Natural killer cell treated with Interleukin-12 subunit alpha and Interleukin-12 subunit beta and Interleukin-15 and Interleukin-18, amount 100 ng/mL, for 72 hours (primary cell): ENCODE results near the gene P3H2. TPM values are rescaled to one million over a fixed set of nuclear protein-coding genes. Genes with fewer than 3 reads are reported as not detected.

Source experiments
- ATAC-seq, 2 donors: fragments of 150-1000 bp; cut with Tn5 transposase in 1 of 2; sonication (Bioruptor Pico), chemical (Tn5 transposase) in 1 of 2; 2 replicates each; pipeline ENCODE4 v1.10.0; 2021
- DNase-seq: peaks from one replicate; pipeline ENCODE4 v3.0.0; 2022; ENCODE audit warnings: low spot score
- H3K27ac Mint-ChIP-seq, 2 donors: 1 replicate in 1 of 2; 2 replicates in 1 of 2; pipeline ENCODE4 v1.8.0; 2022; ENCODE audit warnings: mixed read lengths in 2 of 2, mild to moderate bottlenecking in 1 of 2, moderate library complexity in 1 of 2
- H3K27me3 Mint-ChIP-seq, 2 donors: 1 replicate in 1 of 2; 2 replicates in 1 of 2; pipeline ENCODE4 v1.8.0; 2022; ENCODE audit warnings: mixed read lengths in 2 of 2
- H3K36me3 Mint-ChIP-seq: one replicate; pipeline ENCODE4 v1.8.0; 2022; ENCODE audit warnings: mixed read lengths
- H3K4me1 Mint-ChIP-seq, 2 donors: 1 replicate in 1 of 2; 2 replicates in 1 of 2; pipeline ENCODE4 v1.8.0; 2022; ENCODE audit warnings: low read depth in 2 of 2, mixed read lengths in 2 of 2, mild to moderate bottlenecking in 1 of 2
- H3K4me3 Mint-ChIP-seq: one replicate; pipeline ENCODE4 v1.8.0; 2022; ENCODE audit warnings: mixed read lengths
- H3K9me3 Mint-ChIP-seq: 2 replicates; pipeline ENCODE4 v1.8.0; 2022; ENCODE audit warnings: mixed read lengths
- total RNA-seq, 2 donors: library from RNA; stranded (reverse); gene quantifications; one replicate each; pipeline ENCODE4 v1.2.3, GENCODE V29; 2022

Gene P3H2
- total RNA-seq, 2 donors from 2014 or later = not detected

DNA sequence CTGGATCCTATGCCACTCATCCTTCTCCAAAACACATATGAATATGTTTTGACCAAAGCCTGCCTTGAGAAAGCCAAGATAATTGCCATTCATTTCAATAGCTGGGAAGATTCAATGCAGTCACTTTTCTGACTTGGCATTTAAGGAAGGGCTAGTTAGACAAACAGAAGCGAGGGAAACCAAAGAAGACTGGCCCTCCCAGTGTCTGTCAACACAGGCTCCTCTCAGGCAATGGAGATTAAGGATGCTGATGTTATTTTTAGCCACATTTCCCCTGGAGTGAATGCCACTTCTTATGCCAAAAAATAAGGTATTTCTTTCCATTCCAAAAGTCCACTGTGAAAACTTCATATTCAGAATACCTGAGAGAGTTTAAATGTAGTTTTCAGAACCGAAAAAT is 101.7 kb downstream of the P3H2 start:
- H3K4me3 Mint-ChIP-seq = no peak overlapping the region
- H3K27me3 Mint-ChIP-seq = peaks cover 0 to 5% of the 10 kb centered on the region in 2 donors
- DNase-seq (no peak), ATAC-seq (no peak)
- H3K27ac Mint-ChIP-seq = no peak overlapping the region
- H3K36me3 Mint-ChIP-seq = no peaks in the 10 kb centered on the region
- H3K4me1 Mint-ChIP-seq = no peaks in the 10 kb centered on the region
- no peaks in the 10 kb centered on the region for H3K9me3 Mint-ChIP-seq

DNA sequence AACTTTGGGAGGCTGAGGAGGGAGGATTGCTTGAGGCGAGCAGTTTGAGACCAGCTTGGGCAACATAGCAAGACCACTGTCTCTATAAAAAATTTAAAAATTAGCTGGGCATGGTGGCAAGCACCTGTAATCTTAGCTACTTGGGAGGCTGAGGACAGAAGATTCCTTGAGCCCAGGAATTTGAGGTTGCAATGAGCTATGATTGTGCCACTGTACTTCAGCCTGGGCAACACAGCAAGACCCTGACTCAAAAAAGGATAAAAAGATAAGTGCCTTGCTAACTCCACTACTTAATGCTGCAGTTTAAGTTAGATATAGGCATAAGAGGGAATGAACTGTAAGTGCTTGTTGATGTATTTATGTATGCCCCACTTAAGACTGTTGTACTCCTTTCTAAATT is 102.2 kb downstream of the P3H2 start:
- DNase-seq (no peak), ATAC-seq (no peak)
- no peaks in the 10 kb centered on the region for H3K4me1 Mint-ChIP-seq
- H3K36me3 Mint-ChIP-seq = no peaks in the 10 kb centered on the region
- H3K27ac Mint-ChIP-seq = no peak overlapping the region
- H3K27me3 Mint-ChIP-seq = peaks cover 0 to 5% of the 10 kb centered on the region in 2 donors
- no peak overlapping the region for H3K4me3 Mint-ChIP-seq
- H3K9me3 Mint-ChIP-seq = no peaks in the 10 kb centered on the region

DNA sequence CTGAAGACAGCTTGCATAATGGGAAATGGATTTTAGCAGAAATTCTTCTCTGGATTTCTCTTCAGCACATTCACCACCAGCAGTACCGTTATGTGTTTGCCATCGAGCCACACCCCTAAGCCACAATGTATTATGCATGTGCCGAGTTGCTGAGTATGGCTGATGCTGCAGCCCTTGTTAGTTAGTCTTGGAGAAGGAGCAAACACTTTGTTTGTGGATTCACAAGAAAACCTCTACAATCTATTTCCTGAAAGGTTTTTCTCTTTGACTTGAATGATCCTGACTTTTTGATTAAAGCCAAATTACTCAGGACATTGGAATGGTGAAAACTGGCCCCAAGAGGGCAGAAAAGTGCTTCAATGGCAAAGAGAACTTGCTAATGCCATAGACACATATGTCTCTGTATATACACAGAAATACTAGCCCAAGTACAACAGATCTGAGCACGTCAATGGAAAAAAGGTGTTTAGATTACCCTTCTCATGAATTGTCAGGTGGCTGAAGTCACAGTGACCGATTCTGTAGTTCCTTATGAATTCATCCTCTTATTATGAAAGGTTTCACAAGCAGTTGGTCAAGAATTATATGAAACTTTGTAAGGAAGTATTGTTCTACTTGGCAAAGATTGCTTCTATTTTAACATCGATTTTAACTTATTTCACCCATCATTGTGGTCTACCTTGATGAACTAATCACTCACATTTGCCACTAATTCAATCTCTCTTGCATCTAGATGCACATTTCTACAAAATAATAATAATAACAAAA is 103.0 kb downstream of the P3H2 start:
- H3K27ac Mint-ChIP-seq = no peak overlapping the region
- no peak for ATAC-seq
- H3K4me1 Mint-ChIP-seq = no peaks in the 10 kb centered on the region
- no peak for DNase-seq
- H3K4me3 Mint-ChIP-seq = no peak overlapping the region
- H3K9me3 Mint-ChIP-seq = no peaks in the 10 kb centered on the region
- peaks cover 0 to 5% of the 10 kb centered on the region in 2 donors for H3K27me3 Mint-ChIP-seq
- H3K36me3 Mint-ChIP-seq = no peaks in the 10 kb centered on the region

DNA sequence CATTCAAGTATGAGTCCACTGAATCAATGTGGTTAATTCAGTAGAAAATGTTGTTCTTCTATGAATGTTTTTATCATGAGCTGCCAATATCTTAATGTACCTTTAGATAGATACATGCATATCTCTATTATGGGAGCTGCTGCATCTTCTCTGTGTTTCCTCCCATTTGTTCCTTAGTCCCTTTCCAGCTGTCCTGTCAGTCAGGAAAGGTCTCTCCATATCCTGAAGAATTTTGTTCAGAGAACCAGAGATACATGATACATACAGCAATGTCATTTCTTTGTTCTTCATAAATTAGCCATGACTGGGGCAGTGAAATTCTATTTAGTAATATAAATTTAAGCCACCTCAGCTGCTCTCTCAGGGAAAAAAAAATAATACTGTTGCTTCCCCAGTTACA is 103.7 kb downstream of the P3H2 start:
- Mint-ChIP-seq H3K4me1 (no peaks in the 10 kb centered on the region), H3K27me3 (peaks cover 0 to 5% of the 10 kb centered on the region in 2 donors), H3K27ac (no peak overlapping the region), H3K36me3 (no peaks in the 10 kb centered on the region), H3K9me3 (no peaks in the 10 kb centered on the region), H3K4me3 (no peak overlapping the region)
- no peak for DNase-seq
- ATAC-seq = no peak

DNA sequence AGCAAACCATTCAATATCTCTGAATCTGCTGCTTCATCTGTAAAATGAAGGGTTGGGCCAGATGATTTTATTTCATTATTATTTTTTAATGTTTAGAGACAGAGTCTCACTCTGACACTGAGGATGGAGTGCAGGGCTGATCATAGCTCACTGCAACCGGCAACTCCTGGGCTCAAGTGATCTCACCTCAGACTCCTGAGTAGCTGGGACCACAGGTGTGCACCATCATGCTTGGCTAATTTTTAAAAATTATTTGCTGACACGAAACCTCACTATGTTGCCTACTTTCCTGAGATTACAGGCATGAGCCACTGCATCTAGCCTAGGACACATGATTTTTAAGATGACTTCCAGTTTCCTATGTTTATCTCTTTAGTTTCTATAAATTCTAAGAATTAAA is 105.8 kb downstream of the P3H2 start:
- Mint-ChIP-seq H3K27me3 (peaks cover 0 to 2% of the 10 kb centered on the region in 2 donors), H3K4me3 (no peak overlapping the region), H3K27ac (no peak overlapping the region), H3K4me1 (no peaks in the 10 kb centered on the region), H3K36me3 (no peaks in the 10 kb centered on the region), H3K9me3 (no peaks in the 10 kb centered on the region)
- ATAC-seq = no peak
- DNase-seq = no peak

DNA sequence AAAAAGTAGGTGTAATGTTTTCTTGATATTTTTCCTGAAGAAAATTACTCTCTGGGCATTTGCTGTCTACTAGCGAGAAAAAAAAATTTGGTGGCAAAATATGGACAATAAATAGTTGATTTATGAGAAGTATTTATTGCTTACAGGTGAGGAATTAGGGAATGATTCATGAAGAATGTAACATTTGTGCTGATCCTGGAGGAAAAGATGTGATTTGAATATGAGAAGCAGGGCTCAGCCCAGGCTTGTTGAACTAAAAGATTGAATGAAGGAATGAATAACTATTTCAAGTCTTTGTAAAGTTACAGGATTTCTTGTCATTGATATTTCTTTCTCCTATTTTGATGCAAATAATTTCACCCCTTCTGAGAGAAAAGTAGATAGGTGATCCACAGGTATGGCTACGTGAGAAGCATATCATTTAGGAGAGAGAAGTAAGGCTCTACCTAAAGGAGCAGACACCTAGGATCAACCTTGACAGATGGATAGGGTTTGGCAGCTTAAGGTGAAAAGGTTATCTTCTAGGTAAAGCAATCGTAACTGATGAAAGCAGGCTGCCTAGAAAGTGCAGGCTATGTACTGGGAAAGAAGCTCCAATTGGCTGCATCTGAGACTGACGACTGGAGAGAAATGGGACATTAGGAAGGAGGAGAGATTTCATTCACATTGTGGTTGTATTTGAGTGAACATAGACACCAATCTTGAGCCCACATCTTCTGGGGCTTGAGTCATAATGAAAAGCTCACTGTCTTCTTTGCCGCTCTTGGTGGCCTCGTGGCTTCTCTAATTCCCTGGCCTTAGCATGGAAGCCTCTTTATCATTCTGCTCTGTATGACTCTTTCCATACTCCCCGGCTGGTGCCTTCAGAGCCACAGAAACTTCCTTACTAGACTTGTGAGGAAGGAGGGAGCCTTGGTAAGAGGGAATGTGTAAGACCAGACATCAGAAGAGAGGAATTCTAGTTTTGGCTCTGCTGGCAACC is 106.5 kb downstream of the P3H2 start:
- H3K9me3 Mint-ChIP-seq = no peaks in the 10 kb centered on the region
- DNase-seq (no peak), ATAC-seq (no peak)
- no peaks in the 10 kb centered on the region for H3K36me3 Mint-ChIP-seq
- H3K27ac Mint-ChIP-seq = no peak overlapping the region
- no peaks in the 10 kb centered on the region for H3K4me1 Mint-ChIP-seq
- no peak overlapping the region for H3K4me3 Mint-ChIP-seq
- H3K27me3 Mint-ChIP-seq = peaks cover 0 to 2% of the 10 kb centered on the region in 2 donors

DNA sequence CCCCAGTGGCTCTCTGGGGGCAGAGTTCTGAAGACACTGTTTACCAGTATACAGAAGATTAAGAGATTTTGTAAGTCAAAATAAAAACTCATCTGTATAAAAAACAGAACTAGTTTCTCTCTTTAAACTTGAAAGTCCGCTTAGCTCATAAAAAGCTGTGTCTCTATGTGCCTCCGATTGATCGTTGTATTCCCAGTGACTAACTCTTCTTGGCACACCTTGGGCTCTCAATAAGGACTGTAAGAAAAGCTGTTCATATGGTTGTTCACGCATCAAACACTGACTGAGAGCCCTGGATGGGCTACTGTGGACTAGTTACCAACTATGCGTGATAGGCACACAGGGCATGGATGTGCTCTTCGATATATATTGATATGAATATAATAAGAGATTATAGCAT is 107.9 kb downstream of the P3H2 start:
- Mint-ChIP-seq H3K36me3 (no peaks in the 10 kb centered on the region), H3K4me1 (no peaks in the 10 kb centered on the region), H3K27ac (no peak overlapping the region), H3K9me3 (no peaks in the 10 kb centered on the region), H3K4me3 (no peak overlapping the region), H3K27me3 (peaks cover 0 to 2% of the 10 kb centered on the region in 2 donors)
- ATAC-seq (no peak), DNase-seq (no peak)

DNA sequence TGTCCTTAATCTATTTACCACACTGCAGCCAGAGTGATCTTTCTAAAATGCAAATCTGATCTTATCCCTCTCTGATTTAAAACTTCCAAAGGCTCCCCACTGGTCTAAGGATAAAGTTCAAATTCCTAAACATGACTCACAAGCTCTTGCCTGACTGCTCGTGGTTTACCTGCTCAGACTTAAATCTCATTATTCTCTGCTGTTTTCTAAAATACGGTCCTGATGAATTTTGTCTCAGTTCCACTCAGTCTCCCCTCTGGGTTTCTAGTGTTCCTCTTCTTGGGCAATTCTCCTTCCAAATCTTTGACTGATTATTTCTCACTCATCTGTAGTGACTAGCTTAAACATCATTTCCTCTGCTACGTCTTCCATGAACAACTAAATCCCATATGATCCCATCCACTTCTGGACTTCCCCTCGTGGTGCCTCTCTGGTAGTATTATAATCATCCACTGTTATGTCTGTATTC is 108.3 kb downstream of the P3H2 start:
- Mint-ChIP-seq H3K9me3 (no peaks in the 10 kb centered on the region), H3K4me3 (no peak overlapping the region), H3K36me3 (no peaks in the 10 kb centered on the region), H3K4me1 (no peaks in the 10 kb centered on the region), H3K27me3 (peaks cover under 1 to 2% of the 10 kb centered on the region in 2 donors), H3K27ac (no peak overlapping the region)
- ATAC-seq (no peak), DNase-seq (no peak)

DNA sequence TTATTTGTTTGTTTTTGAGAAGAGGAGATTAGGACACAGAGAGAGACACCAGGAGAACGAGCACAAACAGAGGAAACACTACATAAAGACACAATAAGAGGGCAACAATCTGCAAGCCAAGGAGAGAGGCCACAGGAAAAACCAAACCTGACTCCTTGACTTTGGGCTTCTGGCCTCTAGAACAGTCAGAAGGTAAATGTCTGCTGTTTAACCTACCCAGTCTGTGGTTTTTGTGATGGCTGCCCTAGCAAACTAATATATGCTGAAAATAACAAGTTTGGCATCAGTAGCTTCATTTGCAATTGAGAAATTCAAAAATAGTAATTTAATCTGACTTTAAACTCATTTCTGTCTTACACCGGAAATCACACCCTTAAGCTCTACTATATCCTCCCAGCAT is 110.2 kb downstream of the P3H2 start:
- Mint-ChIP-seq H3K9me3 (no peaks in the 10 kb centered on the region), H3K4me3 (no peak overlapping the region), H3K27me3 (peaks cover 0 to 11% of the 10 kb centered on the region in 2 donors), H3K27ac (no peak overlapping the region), H3K4me1 (no peaks in the 10 kb centered on the region), H3K36me3 (no peaks in the 10 kb centered on the region)
- DNase-seq = no peak
- no peak for ATAC-seq

DNA sequence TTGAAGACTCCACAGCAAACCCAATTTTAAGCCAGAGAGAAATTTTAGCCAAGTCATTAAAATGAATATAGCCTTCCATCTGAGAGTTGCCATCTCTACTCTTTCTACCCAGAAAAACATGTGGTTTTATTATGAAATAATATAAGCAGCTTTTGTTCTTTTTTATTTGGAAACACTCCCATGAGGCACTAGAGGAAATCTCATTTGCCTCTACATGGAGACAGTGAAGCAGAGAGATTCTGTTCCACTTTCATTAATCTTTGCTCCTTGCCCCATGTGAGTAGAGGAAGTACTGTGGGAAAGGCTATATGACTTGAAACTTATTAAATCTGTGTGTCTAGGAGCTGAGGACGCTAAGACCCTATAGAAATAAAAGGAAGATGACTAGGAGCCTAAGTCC is 111.1 kb downstream of the P3H2 start:
- Mint-ChIP-seq H3K9me3 (no peaks in the 10 kb centered on the region), H3K27me3 (peaks cover 0 to 11% of the 10 kb centered on the region in 2 donors), H3K4me3 (no peak overlapping the region), H3K36me3 (no peaks in the 10 kb centered on the region), H3K27ac (no peak overlapping the region), H3K4me1 (no peaks in the 10 kb centered on the region)
- no peak for DNase-seq
- ATAC-seq = no peak

DNA sequence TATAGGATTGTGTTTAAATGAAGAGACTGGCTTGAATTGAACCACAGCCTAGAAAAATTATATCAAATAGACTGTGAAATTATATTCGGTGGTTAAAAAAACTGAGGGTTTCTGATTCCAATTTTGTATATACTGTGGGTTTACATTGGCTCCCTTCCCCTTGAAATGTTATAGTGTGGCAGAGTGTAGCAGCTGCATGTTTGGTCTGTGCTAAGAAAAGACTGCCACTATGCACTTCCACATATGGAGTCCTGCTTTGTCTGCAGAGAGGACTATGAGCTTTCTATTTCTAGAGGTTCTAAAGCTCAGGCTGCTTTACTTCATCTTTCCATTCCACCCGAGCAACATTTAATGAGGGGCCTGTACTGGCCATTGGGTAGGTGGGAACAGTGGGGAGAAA is 112.3 kb downstream of the P3H2 start:
- H3K27me3 Mint-ChIP-seq = peaks cover 0 to 11% of the 10 kb centered on the region in 2 donors
- ATAC-seq (no peak), DNase-seq (no peak)
- H3K36me3 Mint-ChIP-seq = no peaks in the 10 kb centered on the region
- no peak overlapping the region for H3K27ac Mint-ChIP-seq
- no peaks in the 10 kb centered on the region for H3K4me1 Mint-ChIP-seq
- H3K4me3 Mint-ChIP-seq = no peak overlapping the region
- H3K9me3 Mint-ChIP-seq = no peaks in the 10 kb centered on the region

DNA sequence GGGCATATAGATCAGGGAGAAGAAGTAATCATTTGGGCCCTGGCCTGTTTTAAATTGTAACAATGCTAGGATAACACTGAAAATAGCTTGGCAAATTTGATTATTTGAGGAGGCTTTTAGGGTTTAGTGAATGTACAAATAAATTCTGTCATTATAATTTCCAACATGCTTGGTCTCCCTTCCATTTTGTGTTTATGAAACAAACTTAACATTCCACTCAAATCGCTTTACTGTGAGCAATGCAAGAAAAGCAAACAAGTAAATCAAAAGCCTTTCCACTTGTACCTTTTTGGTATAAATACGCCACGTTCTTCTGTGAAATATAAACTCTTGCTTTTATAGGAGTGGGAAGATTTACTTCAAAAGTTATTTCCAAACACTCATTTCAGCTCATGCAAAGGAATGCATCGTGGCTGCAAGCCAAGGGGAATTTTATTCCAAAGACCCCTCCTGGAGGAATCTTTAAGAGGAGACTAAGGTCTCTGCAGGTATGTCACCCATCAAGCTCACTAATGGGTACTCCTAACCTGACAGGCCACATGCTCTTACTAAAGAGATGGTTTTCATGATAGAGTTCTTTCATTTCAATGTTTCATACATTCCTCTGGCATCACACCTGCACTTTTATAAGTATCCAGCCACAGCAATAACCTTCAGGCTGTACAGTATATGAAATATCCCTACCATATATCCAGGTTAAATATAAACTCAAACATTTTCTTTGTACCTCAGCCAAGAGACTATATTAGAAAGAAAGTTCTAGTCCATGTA is 115.2 kb downstream of the P3H2 start:
- no peak for ATAC-seq
- Mint-ChIP-seq H3K4me3 (no peak overlapping the region), H3K9me3 (no peaks in the 10 kb centered on the region), H3K27me3 (peaks cover 0 to 11% of the 10 kb centered on the region in 2 donors), H3K27ac (no peak overlapping the region), H3K4me1 (no peaks in the 10 kb centered on the region), H3K36me3 (no peaks in the 10 kb centered on the region)
- DNase-seq = no peak

DNA sequence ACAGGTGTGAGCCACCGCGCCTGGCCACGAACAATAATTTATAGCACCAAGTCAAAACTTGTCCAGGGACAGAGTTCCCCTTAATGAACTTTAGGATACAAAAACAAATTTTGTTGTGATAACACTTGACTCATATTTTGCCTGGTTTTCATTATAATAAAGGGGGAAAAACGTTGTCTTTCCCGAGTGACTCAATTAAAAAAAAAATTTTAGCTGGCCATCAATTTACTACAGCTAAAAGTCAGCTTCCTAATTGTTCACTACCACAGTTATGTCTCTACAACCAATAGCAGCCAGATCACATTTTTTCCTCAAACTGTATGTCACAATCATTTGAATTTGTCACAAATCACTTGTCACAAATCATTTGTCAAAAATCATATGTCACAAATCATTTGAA is 116.0 kb downstream of the P3H2 start:
- Mint-ChIP-seq H3K27ac (no peak overlapping the region), H3K27me3 (peaks cover 0 to 11% of the 10 kb centered on the region in 2 donors), H3K4me3 (no peak overlapping the region), H3K9me3 (no peaks in the 10 kb centered on the region), H3K4me1 (no peaks in the 10 kb centered on the region), H3K36me3 (no peaks in the 10 kb centered on the region)
- DNase-seq = no peak
- ATAC-seq = no peak
